Karpas-422 (cell line): ENCODE measurements around the gene PCP2. TPM values are rescaled to one million over a fixed set of nuclear protein-coding genes. Genes with fewer than 3 reads are reported as not detected.
A peak's percentile ranks its signal among the peaks of the same experiment; 100 is the strongest.

Source experiments
- DNase-seq: peaks from one replicate; pipeline ENCODE4 v3.0.0-alpha.2; 2015
- H2AFZ ChIP-seq: fragments of 200-600 bp; sonication (generic); 2 replicates; pipeline ENCODE4 v1.6.1; 2014; ENCODE audit warnings: antibody characterized with exemption, low read length, mixed read lengths
- H3K27ac ChIP-seq: fragments of 200-600 bp; sonication (generic); 2 replicates; pipeline ENCODE4 v1.5.1; 2014; ENCODE audit warnings: mild to moderate bottlenecking, low read length, moderate library complexity
- H3K27me3 ChIP-seq: fragments of 200-600 bp; sonication (generic); 2 replicates; pipeline ENCODE4 v1.6.1; 2014; ENCODE audit warnings: low read length, mixed read lengths
- H3K36me3 ChIP-seq: fragments of 200-600 bp; sonication (generic); 2 replicates; pipeline ENCODE4 v1.6.1; 2014; ENCODE audit warnings: low read length, mixed read lengths; ENCODE audit not compliant: insufficient read depth
- H3K4me1 ChIP-seq: fragments of 200-600 bp; sonication (generic); 2 replicates; pipeline ENCODE4 v1.6.1; 2014; ENCODE audit warnings: mild to moderate bottlenecking, low read length, mixed read lengths
- H3K4me2 ChIP-seq: fragments of 200-600 bp; sonication (generic); 2 replicates; pipeline ENCODE4 v1.6.1; 2014; ENCODE audit warnings: low read length, low read depth, mild to moderate bottlenecking; ENCODE audit not compliant: poor library complexity, severe bottlenecking
- H3K4me3 ChIP-seq: fragments of 200-600 bp; sonication (generic); 2 replicates; pipeline ENCODE4 v1.5.1; 2014; ENCODE audit warnings: mild to moderate bottlenecking, antibody characterized with exemption, low read length, mixed read lengths
- H3K79me2 ChIP-seq: fragments of 200-600 bp; sonication (generic); 2 replicates; pipeline ENCODE4 v1.6.1; 2014; ENCODE audit warnings: mild to moderate bottlenecking, low read length, mixed read lengths
- H3K9ac ChIP-seq: fragments of 200-600 bp; sonication (generic); 2 replicates; pipeline ENCODE4 v1.6.0; 2014; ENCODE audit warnings: low read length
- H3K9me2 ChIP-seq: fragments of 200-600 bp; sonication (generic), shearing (Covaris generic); replicated peaks from 2 replicates; pipeline ENCODE4 v1.6.0; 2014; ENCODE audit warnings: mild to moderate bottlenecking, low read length, moderate library complexity; ENCODE audit not compliant: insufficient read depth
- H3K9me3 ChIP-seq: fragments of 300-700, 200-600 bp; sonication (generic); 2 replicates; pipeline ENCODE4 v1.6.1; 2014; ENCODE audit warnings: low read length, mixed read lengths
- H4K20me1 ChIP-seq: fragments of 200-600 bp; sonication (generic); 2 replicates; pipeline ENCODE4 v1.6.1; 2014; ENCODE audit warnings: mild to moderate bottlenecking, antibody characterized with exemption, low read length, low read depth; ENCODE audit not compliant: insufficient read depth
- total RNA-seq: library from RNA; depleted of rRNA; stranded (reverse); fragments of >200 nt; shearing (Covaris generic); gene quantifications from 2 replicates; pipeline ENCODE4 v1.2.3, GENCODE V29; 2014; ENCODE audit warnings: low replicate concordance

The PCP2 gene
- total RNA-seq, 1 experiment from 2014 or later, result not detected

DNA sequence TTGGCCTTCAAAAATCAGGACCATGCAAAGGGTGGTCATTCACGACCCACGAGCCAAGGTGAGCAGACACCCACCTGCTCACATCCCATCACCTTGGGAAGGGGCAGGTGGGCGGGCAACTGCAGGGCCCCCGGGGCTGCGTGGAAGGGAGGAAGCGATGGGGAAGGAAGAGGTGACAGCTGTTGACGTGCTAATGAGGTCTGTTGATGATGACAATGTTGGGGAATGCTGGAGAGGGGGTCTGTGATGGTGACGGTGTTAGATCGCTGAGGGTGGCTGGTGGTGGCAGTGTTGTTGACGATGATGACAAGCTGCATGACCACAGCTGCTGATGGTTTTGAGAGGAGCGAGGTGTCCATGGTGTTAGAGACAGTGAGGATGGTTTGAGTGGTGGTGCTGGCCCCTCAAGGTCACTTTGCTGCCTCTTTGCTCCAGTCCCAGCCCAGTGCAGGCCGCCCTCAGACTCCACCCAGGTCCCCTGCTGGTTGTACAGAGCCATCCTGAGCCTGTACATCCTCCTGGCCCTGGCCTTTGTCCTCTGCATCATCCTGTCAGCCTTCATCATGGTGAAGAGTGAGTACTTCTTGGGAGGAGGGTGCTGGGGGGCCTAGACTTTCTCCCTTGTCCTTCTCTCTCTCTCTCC, 44.3 kb upstream of the PCP2 start:
- H2AFZ ChIP-seq, result no peak overlapping the region
- no peaks in the 10 kb centered on the region for H3K9me2 ChIP-seq
- peaks cover 14% of the 10 kb centered on the region for H3K79me2 ChIP-seq
- no peaks in the 10 kb centered on the region for H3K27me3 ChIP-seq
- H3K27ac ChIP-seq, result no peak overlapping the region
- peaks cover 13% of the 10 kb centered on the region; the same call in 1 of the 2 replicates for H4K20me1 ChIP-seq
- no peak overlapping the region for H3K4me3 ChIP-seq
- H3K4me2 ChIP-seq, result no peak overlapping the region
- no peak overlapping the region for H3K9ac ChIP-seq
- H3K36me3 ChIP-seq, result 0 out of 2 replicates have a peak, but pooled peaks cover 3% of the 10 kb centered on the region
- DNase-seq, result no peak
- H3K9me3 ChIP-seq, result no peaks in the 10 kb centered on the region
- peaks cover 20% of the 10 kb centered on the region for H3K4me1 ChIP-seq

DNA sequence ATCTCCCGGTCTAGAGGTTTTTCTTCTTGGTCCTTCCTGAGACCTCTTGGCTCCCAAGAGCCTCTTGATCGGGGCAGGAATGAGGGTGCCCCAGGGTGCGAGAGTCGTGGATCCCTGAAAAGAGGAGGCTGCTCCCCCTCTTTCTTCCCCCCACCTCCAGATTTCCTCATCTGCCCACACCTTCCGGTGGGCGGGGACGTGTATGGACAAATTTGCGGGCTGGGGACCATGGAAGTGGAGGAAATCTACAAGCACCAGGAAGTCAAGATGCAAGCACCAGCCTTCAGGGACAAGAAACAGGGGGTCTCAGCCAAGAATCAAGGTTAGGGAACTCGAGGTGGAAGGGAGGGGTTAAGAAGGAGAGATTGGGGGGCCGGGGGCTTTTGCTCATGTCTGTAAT, 43.3 kb upstream of the PCP2 start, which contains the start of gene MCEMP1:
Gene MCEMP1 (plus strand): TSS at position 237 of the 400 bp plus-strand sequence. CDS start 31 bp downstream, at position 268.
- H2AFZ ChIP-seq, result no peak within 1 kb of the TSS
- 0 out of 2 replicates have a peak, but pooled peaks cover 4% of the 10 kb centered on the region for H4K20me1 ChIP-seq
- peaks cover 11% of the 10 kb centered on the region for H3K79me2 ChIP-seq
- peaks cover 17% of the 10 kb centered on the region for H3K4me1 ChIP-seq
- H3K9me2 ChIP-seq, result no peaks in the 10 kb centered on the region
- H3K4me3 ChIP-seq, result no peak within 1 kb of the TSS
- H3K27ac ChIP-seq, result no peak within 1 kb of the TSS
- no peak within 1 kb of the TSS for H3K9ac ChIP-seq
- no peak within 1 kb of the TSS for H3K4me2 ChIP-seq
- H3K27me3 ChIP-seq, result no peaks in the 10 kb centered on the region
- no peaks in the 10 kb centered on the region for H3K36me3 ChIP-seq
- no peaks in the 10 kb centered on the region for H3K9me3 ChIP-seq
- no peak for DNase-seq

DNA sequence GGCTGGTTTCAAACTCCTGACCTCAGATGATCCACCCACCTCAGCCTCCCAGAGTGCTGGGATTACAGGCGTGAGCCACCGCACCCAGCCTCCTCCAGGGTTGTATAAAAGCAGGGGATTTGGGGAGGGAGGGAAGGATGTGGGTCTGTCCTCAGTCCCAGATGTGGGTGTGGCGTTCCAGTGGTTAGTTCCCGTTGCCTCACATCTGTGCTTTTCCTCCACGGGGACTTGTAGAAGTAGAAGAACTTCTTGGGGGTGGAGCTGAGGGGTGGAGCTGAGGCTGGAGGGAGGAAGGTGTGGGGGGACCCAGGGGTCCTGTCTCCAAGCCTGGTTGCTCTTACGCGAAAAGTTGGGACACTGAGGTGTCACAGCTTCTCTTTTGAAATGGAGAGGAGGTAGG, 42.9 kb upstream of the PCP2 start:
- Histone ChIP-seq H3K9me3 (no peaks in the 10 kb centered on the region), H4K20me1 (0 out of 2 replicates have a peak, but pooled peaks cover 2% of the 10 kb centered on the region), H3K27me3 (no peaks in the 10 kb centered on the region), H3K4me1 (peaks cover 12% of the 10 kb centered on the region), H2AFZ (no peak overlapping the region), H3K4me3 (no peak overlapping the region), H3K27ac (no peak overlapping the region), H3K79me2 (peaks cover 7% of the 10 kb centered on the region), H3K9ac (no peak overlapping the region), H3K4me2 (no peak overlapping the region), H3K36me3 (no peaks in the 10 kb centered on the region), H3K9me2 (no peaks in the 10 kb centered on the region)
- DNase-seq, result no peak

DNA sequence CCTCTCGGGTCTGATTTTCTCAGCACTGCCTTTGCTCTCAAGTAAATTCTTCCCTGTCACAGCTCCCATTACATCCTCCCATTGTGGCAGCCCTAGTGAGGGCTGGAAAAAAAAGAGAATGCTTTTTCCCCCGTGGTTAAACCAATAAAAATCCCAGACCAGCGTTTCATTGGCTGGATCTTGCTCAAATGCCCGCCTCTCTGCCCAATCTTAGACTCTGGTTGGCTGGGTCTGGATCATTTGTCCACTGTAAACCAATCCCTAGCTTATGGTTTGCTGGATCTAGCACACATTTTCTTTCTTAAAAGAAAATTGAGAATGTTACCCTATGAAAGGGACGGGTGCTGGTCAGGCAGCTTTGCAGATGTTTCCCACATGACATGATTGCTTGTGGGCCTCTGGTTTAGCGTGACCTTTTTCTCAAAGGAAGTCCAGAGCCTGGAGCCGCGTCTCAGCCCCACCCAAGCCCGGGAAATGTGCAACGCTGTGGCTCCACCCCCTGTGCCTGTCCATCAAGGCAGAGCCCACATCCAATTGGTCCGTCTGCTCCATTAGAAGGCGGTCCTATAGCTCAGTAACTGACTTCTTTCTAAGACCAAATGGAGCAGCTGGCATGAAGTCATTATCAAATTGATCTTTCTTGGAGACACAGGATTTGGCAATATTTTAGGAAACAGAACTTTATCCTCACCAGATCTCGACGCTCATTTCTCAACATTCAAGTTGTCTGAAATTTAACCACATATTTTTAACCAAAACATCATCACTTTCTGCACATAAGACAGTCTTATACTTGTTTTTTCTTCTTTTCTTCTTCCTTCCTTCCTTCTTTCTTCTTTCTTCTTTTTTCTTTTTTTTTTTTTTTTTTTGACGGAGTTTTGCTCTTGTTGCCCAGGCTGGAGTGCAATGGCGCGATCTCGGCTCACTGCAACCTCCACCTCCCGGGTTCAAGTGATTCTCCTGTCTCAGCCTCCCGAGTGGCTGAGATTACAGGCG, 40.8 kb upstream of the PCP2 start:
- H3K9me2 ChIP-seq, result no peaks in the 10 kb centered on the region
- no peak overlapping the region for H2AFZ ChIP-seq
- H3K4me1 ChIP-seq, result peaks cover 7% of the 10 kb centered on the region
- H3K27ac ChIP-seq, result no peak overlapping the region
- no peaks in the 10 kb centered on the region for H3K36me3 ChIP-seq
- peak; percentile 89 for DNase-seq
- H3K79me2 ChIP-seq, result no peaks in the 10 kb centered on the region
- H3K9ac ChIP-seq, result no peak overlapping the region
- H3K9me3 ChIP-seq, result no peaks in the 10 kb centered on the region
- H3K4me2 ChIP-seq, result no peak overlapping the region
- H3K4me3 ChIP-seq, result no peak overlapping the region
- H4K20me1 ChIP-seq, result no peaks in the 10 kb centered on the region
- H3K27me3 ChIP-seq, result no peaks in the 10 kb centered on the region

DNA sequence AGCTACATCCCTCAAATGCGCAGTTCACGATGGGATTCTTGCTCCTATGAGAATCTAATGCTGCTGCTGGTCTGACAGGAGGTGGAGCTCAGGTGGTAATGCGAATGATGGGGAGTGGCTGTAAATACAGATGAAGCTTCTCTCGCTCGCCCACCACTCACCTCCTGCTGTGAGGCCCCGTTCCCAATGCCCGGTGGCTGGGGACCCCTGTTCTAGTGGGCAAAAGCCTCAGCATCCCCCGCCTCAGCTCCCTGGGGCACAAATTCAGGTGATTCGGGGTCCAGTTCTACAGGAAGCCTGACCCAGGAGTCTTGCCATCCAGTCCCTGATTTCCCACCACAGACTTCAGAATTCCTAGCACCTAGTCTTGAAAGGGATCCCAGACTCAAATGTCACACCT, 39.0 kb upstream of the PCP2 start:
- no peak for DNase-seq
- Histone ChIP-seq H3K9me2 (no peaks in the 10 kb centered on the region), H3K9me3 (no peaks in the 10 kb centered on the region), H3K4me3 (no peak overlapping the region), H3K27me3 (no peaks in the 10 kb centered on the region), H3K79me2 (no peaks in the 10 kb centered on the region), H4K20me1 (no peaks in the 10 kb centered on the region), H3K4me2 (no peak overlapping the region), H2AFZ (no peak overlapping the region), H3K36me3 (no peaks in the 10 kb centered on the region), H3K9ac (no peak overlapping the region), H3K27ac (no peak overlapping the region), H3K4me1 (peaks cover 4% of the 10 kb centered on the region)

DNA sequence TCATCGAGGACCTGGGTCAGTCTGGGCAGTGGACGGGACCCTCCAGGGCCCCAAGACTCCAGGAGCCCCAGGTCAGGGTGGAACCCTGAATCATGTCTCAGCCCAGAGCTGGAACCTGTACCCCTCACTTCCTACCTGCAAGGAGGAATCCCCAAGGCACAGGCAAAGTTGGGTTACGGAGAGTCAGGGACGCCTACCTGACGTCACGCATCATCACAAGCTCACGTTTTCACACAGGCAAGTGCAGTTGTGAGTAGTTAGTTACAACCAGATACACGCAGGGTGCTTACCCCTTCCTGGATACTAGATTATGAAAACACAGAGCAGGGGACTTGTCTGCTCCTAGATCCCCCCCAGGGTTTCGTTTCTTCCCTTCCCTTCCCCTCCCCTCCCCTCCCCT, 37.3 kb upstream of the PCP2 start:
- Histone ChIP-seq H3K27me3 (no peaks in the 10 kb centered on the region), H3K79me2 (no peaks in the 10 kb centered on the region), H2AFZ (no peak overlapping the region), H3K9ac (no peak overlapping the region), H4K20me1 (no peaks in the 10 kb centered on the region), H3K9me2 (no peaks in the 10 kb centered on the region), H3K4me3 (no peak overlapping the region), H3K36me3 (no peaks in the 10 kb centered on the region), H3K4me2 (no peak overlapping the region), H3K27ac (no peak overlapping the region), H3K4me1 (no peaks in the 10 kb centered on the region), H3K9me3 (no peaks in the 10 kb centered on the region)
- DNase-seq, result no peak

DNA sequence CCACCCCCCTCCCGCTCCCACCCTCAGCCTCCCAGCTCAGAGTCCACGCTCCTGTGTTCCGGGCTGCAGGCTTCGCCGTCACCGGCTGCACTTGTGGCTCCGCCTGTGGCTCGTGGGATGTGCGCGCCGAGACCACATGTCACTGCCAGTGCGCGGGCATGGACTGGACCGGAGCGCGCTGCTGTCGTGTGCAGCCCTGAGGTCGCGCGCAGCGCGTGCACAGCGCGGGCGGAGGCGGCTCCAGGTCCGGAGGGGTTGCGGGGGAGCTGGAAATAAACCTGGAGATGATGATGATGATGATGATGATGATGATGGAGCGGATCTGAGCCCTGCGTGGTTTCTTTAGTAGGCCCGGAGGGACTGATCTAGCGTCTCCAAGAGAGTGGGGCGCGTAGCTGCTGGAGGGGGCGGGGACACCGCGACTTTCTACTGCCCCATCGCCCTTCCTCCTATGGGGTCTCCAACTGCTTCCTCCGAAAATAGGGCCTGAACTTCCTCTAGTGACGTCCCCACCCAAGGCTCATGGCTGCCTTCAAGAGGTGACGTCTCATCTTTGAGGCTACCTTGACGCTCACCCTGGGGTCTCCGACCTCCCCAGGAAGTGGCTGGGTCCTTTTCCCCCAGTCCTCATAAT, 36.7 kb upstream of the PCP2 start:
- Histone ChIP-seq H4K20me1 (no peaks in the 10 kb centered on the region), H3K9me3 (no peaks in the 10 kb centered on the region), H2AFZ (no peak overlapping the region), H3K36me3 (no peaks in the 10 kb centered on the region), H3K27me3 (no peaks in the 10 kb centered on the region), H3K4me2 (no peak overlapping the region), H3K9me2 (no peaks in the 10 kb centered on the region), H3K9ac (no peak overlapping the region), H3K79me2 (no peaks in the 10 kb centered on the region), H3K4me3 (no peak overlapping the region), H3K27ac (no peak overlapping the region), H3K4me1 (no peaks in the 10 kb centered on the region)
- DNase-seq, result no peak

DNA sequence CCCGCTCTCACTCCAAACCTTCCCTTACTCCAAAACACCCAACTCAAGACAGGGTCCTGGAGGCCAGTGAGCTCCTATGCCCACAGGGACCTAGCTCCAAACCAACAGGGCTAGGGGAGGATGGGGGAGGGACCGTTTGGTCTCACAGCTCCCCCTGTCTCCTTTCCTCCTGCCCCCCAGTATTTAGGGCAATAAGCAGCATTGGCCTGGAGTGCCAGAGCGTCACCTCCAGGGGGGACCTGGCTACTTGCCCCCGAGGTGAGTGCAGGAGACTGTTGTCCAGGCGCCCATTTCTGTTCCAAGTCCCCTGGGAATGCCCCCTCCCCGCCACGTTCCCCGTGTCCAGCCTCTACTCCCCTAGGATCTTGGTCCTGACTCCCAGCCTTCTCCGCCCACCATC, 36.1 kb upstream of the PCP2 start:
- H3K4me1 ChIP-seq, result no peaks in the 10 kb centered on the region
- no peak overlapping the region for H3K9ac ChIP-seq

More for the DNA sequence above, 36.1 kb upstream of the PCP2 start:
- Histone ChIP-seq H3K27ac (no peak overlapping the region), H3K36me3 (no peaks in the 10 kb centered on the region), H3K9me3 (no peaks in the 10 kb centered on the region), H3K4me3 (no peak overlapping the region), H3K4me2 (no peak overlapping the region), H3K9me2 (no peaks in the 10 kb centered on the region), H3K79me2 (no peaks in the 10 kb centered on the region), H3K27me3 (no peaks in the 10 kb centered on the region), H4K20me1 (no peaks in the 10 kb centered on the region), H2AFZ (no peak overlapping the region)
- DNase-seq, result no peak
